Measurements from ENCODE around the gene SERPINI1. TPM values are rescaled to one million over a fixed set of nuclear protein-coding genes. Genes with fewer than 3 reads are reported as not detected.

The SERPINI1 gene
- total RNA-seq, 1 experiment from 2014 or later, result 0.30 TPM

DNA sequence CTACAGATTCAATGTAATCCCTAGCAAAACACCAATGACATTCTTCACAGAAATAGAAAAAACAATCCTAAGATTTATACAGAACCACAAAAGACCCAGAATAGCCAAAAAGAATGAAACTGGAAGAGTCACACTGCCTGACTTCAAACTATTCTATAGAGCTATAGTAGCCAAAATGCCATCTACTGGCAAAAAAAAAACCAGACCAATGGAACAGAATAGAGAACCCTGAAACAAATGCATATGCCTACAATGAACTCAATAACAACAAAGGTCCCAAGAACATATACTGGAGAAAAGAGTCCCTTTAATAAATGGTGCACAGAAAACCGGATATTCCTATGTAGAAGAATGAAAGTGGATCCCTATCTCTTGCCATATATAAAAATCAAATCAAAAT, 20.6 kb upstream of the SERPINI1 start:
- POLR2A ChIA-PET (ENCODE audit: low non-redundant PET), result no interaction called here
- Histone ChIP-seq H3K4me1 (ENCODE audit: insufficient read depth, low read length, poor library complexity, severe bottlenecking) (no peaks in the 10 kb centered on the region), H3K36me3 (ENCODE audit: insufficient read depth, low read length, poor library complexity, severe bottlenecking) (peaks cover 17% of the 10 kb centered on the region), H3K27me3 (replicated peaks; ENCODE audit: insufficient read depth, low read depth, low read length, poor library complexity) (no peaks in the 10 kb centered on the region), H3K27ac (ENCODE audit: low read depth, low read length, poor library complexity, severe bottlenecking) (no peak overlapping the region), H3K4me3 (ENCODE audit: low read depth, low read length, poor library complexity, severe bottlenecking) (no peak overlapping the region), H3K9me3 (ENCODE audit: low read depth, low read length, poor library complexity, severe bottlenecking) (no peaks in the 10 kb centered on the region)
- TF ChIP-seq, protein P1, sequence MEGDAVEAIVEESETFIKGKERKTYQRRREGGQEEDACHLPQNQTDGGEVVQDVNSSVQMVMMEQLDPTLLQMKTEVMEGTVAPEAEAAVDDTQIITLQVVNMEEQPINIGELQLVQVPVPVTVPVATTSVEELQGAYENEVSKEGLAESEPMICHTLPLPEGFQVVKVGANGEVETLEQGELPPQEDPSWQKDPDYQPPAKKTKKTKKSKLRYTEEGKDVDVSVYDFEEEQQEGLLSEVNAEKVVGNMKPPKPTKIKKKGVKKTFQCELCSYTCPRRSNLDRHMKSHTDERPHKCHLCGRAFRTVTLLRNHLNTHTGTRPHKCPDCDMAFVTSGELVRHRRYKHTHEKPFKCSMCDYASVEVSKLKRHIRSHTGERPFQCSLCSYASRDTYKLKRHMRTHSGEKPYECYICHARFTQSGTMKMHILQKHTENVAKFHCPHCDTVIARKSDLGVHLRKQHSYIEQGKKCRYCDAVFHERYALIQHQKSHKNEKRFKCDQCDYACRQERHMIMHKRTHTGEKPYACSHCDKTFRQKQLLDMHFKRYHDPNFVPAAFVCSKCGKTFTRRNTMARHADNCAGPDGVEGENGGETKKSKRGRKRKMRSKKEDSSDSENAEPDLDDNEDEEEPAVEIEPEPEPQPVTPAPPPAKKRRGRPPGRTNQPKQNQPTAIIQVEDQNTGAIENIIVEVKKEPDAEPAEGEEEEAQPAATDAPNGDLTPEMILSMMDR (conservative IDR thresholded peaks at IDR 0.05; ENCODE audit: low read depth, low read length), result no peak
- no peak for TF ChIP-seq EZH2 (IDR thresholded peaks at IDR 0.05; ENCODE audit: borderline replicate concordance, low read depth, low read length, poor library complexity, severe bottlenecking)
- CTCF ChIA-PET, result interaction anchor here (0.6 kb wide), 1 partner anchor 24 kb away, joined by 3 read pairs; no protein-coding TSS in a partner anchor
- intact Hi-C loops (cut with micrococcal nuclease; ENCODE audit: unreplicated experiment), result no loop called here
- no TSS peak for BruUV-seq (replicated peaks)
- DNase-seq (ENCODE audit: low spot score), result no peak

DNA sequence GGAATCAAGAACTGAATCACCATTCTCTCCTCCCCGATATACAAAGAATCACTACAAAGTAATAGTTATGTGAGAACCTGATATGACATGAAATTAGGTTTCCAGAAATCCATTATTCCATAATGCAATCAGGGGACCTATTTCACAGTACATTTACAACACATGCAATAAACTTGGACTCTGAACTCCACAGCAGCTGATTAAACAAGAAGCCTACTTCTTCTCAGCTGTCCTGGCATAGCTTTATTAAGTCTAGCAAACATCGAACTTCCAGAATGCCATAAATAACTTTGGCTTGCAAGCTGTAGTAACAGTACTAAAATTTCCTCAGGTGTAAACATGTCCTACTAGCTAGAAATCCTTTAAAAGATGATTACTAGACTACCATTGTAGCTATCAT, 18.6 kb upstream of the SERPINI1 start:
- DNase-seq (ENCODE audit: low spot score), result no peak
- intact Hi-C loops (cut with micrococcal nuclease; ENCODE audit: unreplicated experiment), result no loop called here
- no peak overlapping the region for H3K4me3 ChIP-seq (ENCODE audit: low read depth, low read length, poor library complexity, severe bottlenecking)
- ChIA-PET POLR2A (ENCODE audit: low non-redundant PET) (no interaction called here), CTCF (no interaction called here)
- no peak overlapping the region for H3K27ac ChIP-seq (ENCODE audit: low read depth, low read length, poor library complexity, severe bottlenecking)
- no peaks in the 10 kb centered on the region for H3K4me1 ChIP-seq (ENCODE audit: insufficient read depth, low read length, poor library complexity, severe bottlenecking)
- H3K9me3 ChIP-seq (ENCODE audit: low read depth, low read length, poor library complexity, severe bottlenecking), result no peaks in the 10 kb centered on the region
- BruUV-seq (replicated peaks), result no TSS peak
- no peaks in the 10 kb centered on the region for H3K27me3 ChIP-seq (replicated peaks; ENCODE audit: insufficient read depth, low read depth, low read length, poor library complexity)
- TF ChIP-seq EZH2 (IDR thresholded peaks at IDR 0.05; ENCODE audit: borderline replicate concordance, low read depth, low read length, poor library complexity, severe bottlenecking), result no peak
- TF ChIP-seq, protein P1 (conservative IDR thresholded peaks at IDR 0.05; ENCODE audit: low read depth, low read length), result no peak
- H3K36me3 ChIP-seq (ENCODE audit: insufficient read depth, low read length, poor library complexity, severe bottlenecking), result peaks cover 18% of the 10 kb centered on the region

DNA sequence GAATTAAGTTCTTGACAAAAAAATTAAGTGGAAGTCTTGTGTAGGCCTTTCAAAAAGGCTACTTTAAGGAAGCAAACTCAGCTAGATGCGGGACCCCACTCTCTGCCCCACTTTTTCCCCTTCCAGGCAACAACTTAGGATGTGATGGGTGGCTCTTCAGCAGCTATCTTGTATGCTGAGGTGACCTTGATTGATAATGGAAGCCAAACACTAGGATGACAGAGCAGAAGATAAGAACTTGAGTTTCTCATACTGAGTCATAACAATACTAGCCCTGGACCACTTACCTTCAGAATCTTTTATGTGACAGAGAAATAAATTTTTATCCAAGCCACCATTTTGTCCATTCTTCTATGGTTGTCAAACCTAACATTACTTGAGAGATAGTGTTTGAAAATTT, 16.9 kb upstream of the SERPINI1 start:
- Histone ChIP-seq H3K4me1 (ENCODE audit: insufficient read depth, low read length, poor library complexity, severe bottlenecking) (no peaks in the 10 kb centered on the region), H3K27ac (ENCODE audit: low read depth, low read length, poor library complexity, severe bottlenecking) (no peak overlapping the region), H3K4me3 (ENCODE audit: low read depth, low read length, poor library complexity, severe bottlenecking) (no peak overlapping the region), H3K36me3 (ENCODE audit: insufficient read depth, low read length, poor library complexity, severe bottlenecking) (peaks cover 18% of the 10 kb centered on the region), H3K9me3 (ENCODE audit: low read depth, low read length, poor library complexity, severe bottlenecking) (no peaks in the 10 kb centered on the region), H3K27me3 (replicated peaks; ENCODE audit: insufficient read depth, low read depth, low read length, poor library complexity) (no peaks in the 10 kb centered on the region)
- BruUV-seq (replicated peaks), result no TSS peak
- intact Hi-C loops (cut with micrococcal nuclease; ENCODE audit: unreplicated experiment), result no loop called here
- TF ChIP-seq EZH2 (IDR thresholded peaks at IDR 0.05; ENCODE audit: borderline replicate concordance, low read depth, low read length, poor library complexity, severe bottlenecking), result no peak
- TF ChIP-seq, protein P1 (conservative IDR thresholded peaks at IDR 0.05; ENCODE audit: low read depth, low read length), result no peak
- no peak for DNase-seq (ENCODE audit: low spot score)
- CTCF ChIA-PET, result no interaction called here
- POLR2A ChIA-PET (ENCODE audit: low non-redundant PET), result no interaction called here

All from A673 (cell line).